Hippocampal formation (tissue), 2 donors: ENCODE results near the gene ZNF865.

Source experiments
- DNase-seq, 2 donors: peaks; one replicate each; lab custom pipeline; 2025; lab: John Stamatoyannopoulos, UW

The ZNF865 gene

DNA sequence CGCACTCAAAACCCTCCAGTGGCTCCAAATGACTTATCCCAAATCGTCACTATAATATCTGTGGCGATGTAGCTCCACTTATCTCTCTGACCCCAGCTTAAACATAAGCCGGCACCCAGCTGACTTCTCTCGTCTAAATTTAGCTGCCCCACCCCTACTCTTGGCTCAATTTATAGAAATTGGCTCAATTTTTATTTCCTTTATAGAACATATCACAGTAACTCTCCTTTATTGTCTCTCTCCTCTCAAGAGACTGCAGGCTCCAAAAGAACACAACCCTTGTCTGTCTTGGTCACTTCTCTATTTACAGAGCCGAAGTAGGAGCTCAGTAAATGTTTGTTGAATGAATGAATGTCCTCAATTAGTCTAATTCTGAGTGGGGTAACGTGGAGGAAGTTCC, 18.1 kb downstream of the ZNF865 start:
- no peak for DNase-seq

- peak; percentile 88 to 91 for DNase-seq
Observed at GRCh38 chr19:55624109-55625003, 18.9 kb downstream of the ZNF865 start, which contains the start of gene ZNF784. Gene ZNF784 (minus strand): TSS chr19:55624566. CDS start chr19:55624561, 5 bp downstream.

DNA sequence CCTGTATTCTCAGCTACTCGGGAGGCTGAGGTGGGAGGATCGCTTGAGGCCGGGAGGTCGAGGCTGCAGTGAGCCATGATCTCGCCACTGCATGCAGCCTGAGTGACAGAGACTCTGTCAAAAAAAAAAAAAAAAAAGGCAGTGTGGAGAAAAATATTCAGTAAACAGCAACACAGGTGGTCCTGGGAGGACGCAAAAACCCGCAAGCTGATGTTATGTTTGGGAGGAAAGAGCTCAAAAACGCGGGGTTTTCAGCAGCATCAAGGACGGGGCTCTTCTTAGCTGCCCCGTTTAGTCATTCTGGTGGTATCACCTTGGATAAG, 19.5 kb downstream of the ZNF865 start:
- no peak for DNase-seq

GRCh38 chr19:55626350-55626749, 20.9 kb downstream of the ZNF865 start:
- no peak for DNase-seq

DNA sequence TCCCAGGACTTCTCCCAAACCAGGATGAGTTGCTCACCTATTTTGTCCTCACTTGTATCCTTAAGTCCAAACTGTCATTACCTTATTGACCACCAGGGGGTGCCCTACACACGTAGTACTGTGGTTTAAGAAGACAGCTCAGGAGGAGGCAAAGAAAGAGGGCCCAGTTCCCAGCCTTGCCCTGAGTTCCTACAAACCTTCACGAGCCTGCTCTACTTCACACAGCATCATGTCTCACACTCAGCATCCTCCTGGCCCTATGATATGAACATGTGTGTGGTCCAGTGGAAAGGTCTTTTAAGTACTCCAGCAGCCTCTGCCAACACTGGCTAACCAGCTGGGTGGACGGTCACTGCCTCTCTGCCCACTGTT, 27.0 kb downstream of the ZNF865 start:
- DNase-seq, result peak; percentile 65 to 90

DNA sequence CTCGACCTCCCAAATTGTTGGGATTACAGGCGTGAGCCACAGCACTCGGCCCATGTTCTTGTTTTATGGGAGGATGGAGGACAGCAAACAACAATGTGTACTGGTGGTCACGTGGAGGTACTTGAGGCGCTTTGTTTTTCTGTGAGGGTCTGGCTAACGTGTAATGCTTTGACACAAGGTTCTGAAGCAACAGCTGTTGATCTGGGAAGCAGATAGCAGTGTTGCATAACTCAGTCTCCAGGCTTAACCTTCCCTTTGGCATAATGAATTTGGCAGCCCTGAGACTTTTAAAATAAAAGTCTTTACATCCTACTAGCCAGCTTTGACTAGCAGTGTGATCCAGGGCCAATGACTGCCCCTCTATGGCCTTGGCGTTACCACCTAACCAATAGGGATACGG, 28.4 kb downstream of the ZNF865 start:
- DNase-seq, result no peak

DNA sequence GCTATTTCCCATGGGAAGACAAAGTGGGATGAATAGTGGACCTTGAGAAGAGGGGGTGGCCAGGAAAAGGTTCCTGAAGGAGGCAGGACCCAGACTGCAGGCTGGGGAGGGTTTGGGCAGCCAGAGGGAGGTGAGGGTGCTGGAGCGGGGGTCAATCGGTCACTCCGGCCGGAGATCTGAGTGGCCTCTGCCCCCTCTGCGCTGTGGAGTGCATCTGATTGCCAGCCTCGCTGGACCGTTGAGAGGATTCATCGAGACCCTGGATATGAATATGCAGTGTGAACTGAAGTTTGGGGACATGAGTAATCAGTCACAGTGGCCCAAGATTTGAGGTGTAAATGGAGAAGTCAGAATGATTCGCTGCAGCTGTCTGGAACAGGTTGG, 29.9 kb downstream of the ZNF865 start:
- no peak for DNase-seq

DNA sequence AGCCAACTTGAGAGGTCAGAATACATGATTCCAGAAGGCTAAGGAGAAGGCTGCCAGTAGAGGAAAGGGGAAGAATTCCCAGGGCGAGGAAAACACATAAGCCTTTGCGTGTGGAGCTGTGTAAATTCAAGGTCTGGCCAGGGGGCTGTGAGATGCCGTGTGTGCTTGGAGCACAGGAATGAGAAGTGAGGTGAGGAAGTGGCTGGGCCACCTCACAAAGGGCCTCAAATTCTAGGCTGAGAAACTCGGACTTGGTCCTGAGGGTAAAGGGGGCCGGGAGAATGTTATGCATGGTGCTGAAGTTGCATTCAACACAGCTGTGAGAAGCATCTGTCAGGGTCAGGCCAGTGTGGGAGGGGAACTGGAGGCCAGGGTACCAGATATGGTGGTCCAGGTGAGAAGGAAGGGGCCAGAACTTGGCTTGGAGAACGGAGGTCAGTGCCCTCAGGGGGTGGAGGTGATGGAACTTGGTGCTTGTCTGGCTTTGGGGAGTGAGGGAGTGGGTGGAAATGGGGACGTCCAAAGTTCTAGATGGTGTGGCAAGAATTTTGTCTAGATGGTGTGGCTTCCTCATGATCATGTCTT, 30.5 kb downstream of the ZNF865 start:
- no peak for DNase-seq

- no peak for DNase-seq
Observed at GRCh38 chr19:55636723-55637122, 31.3 kb downstream of the ZNF865 start.

- no peak for DNase-seq
Observed at GRCh38 chr19:55637534-55637933, 32.1 kb downstream of the ZNF865 start.

DNA sequence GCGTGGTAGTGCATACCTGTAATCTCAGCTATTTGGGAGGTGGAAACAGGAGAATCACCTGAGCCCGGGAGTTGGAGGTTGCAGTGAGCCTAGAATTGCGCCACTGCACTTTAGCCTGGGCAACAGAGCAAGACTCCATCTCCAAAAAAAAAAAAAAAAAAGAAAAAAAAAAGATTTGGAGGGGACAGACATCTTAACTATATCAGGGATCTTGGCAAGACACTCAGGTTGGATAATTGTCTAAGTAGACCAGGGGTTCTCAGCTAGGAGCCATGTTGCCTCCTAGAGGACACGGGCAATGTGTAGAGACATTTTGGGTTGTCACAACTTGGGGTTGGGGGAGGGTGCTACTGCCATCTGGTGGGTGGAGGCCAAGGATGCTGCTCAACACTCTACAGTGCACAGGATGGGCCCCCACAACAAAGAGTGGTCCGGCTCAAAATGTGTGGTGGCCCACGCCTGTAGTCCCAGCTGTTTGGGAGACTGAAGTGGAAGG, 33.5 kb downstream of the ZNF865 start:
- no peak for DNase-seq

GRCh38 chr19:55640043-55640576, 34.7 kb downstream of the ZNF865 start:
- DNase-seq, result peak in 1 of 2 donors; percentile 51

GRCh38 chr19:55640577-55641425, 35.4 kb downstream of the ZNF865 start, which contains the start of gene ZNF580:
Gene ZNF580 (plus strand): TSS chr19:55641002. CDS start chr19:55642509, 1,507 bp downstream.
- peak in 1 of 2 donors; percentile 81 for DNase-seq

DNA sequence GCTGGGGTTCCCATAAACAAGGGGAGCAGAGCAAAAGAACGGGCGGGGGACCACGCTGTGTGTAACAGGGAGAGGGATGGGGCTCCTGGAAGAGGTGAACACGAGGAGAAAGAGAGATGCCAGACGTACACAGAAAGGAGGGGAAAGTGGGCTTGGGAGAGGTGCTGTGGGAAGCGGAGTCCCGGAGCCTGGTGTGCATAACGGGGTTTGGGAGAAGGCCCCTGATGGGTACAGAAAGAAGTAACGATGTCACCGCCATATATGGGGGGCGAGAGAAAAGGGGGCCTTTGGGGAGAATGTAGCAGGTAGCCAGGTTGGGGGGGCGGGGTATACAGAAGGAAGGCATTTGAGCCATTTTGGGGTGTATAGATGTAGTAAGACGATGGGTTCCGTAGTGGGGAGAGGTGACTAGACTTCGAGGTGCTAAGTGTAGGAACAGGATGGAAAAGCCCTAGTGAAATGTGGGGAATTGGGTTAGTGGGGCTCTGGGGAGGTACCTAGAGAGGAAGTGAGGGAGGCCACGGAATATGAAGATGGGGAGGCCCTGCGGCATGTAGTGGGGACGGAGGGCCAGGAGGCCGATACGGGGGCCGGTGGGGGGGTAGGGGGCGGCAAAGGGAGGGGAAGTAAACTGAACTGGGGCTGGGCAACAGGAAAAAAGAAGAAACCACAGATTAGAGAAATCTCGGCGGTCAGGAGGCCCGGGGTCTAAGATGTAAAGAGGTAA, 36.1 kb downstream of the ZNF865 start:
- DNase-seq, result no peak

- peak in 1 of 2 donors; percentile 18 for DNase-seq
Observed at GRCh38 chr19:55642153-55643002, 36.9 kb downstream of the ZNF865 start.

GRCh38 chr19:55643003-55643886, 37.8 kb downstream of the ZNF865 start, which contains the start of gene ZNF581:
Gene ZNF581 (plus strand): TSS chr19:55643649. CDS start chr19:55644572, 923 bp downstream.
- DNase-seq, result peak; percentile 64 to 66

DNA sequence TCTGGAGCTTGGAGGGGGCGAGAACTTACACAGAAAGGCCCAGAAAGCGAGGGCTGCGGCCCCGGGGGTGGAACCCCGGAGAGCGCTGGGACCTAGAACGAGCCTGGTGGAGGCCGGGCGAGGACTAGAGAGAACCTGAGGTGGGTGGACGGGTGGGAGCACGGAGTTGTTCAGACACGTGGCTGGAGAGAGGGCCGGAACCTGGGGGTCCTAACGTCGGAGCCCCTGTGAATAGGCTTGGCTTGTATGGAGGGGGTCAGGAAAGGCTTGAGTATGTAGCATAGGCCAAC, 38.4 kb downstream of the ZNF865 start:
- no peak for DNase-seq

- DNase-seq, result no peak
Observed at GRCh38 chr19:55644191-55644833, 38.9 kb downstream of the ZNF865 start.
